Endodermal cell (in vitro differentiated cells): ENCODE measurements around the gene COQ5. TPM values are rescaled to one million over a fixed set of nuclear protein-coding genes. Genes with fewer than 3 reads are reported as not detected.
"Not testable (repeated sequence)": the region's sequence is repeated elsewhere in the genome, so short reads cannot be mapped to it uniquely, and the experiment has no call there.

Experiments
- DNase-seq: peaks from one replicate; pipeline ENCODE4 v3.0.0-alpha.2; 2017
- H3K27ac ChIP-seq: 2 replicates; pipeline ENCODE4 v1.5.1; 2013; ENCODE audit warnings: mild to moderate bottlenecking, low read depth, low read length, moderate library complexity
- H3K27me3 ChIP-seq: 2 replicates; pipeline ENCODE4 v1.6.1; 2013; ENCODE audit warnings: mild to moderate bottlenecking, low read length, moderate library complexity; ENCODE audit not compliant: insufficient read depth, control insufficient read depth, poor library complexity, severe bottlenecking
- H3K36me3 ChIP-seq: 2 replicates; pipeline ENCODE4 v1.7.0; 2013; ENCODE audit warnings: mild to moderate bottlenecking, low read length, moderate library complexity; ENCODE audit not compliant: control insufficient read depth, insufficient read depth
- H3K4me1 ChIP-seq: one replicate; pipeline ENCODE4 v1.7.0; 2013; ENCODE audit warnings: low read length; ENCODE audit not compliant: control insufficient read depth, insufficient read depth
- H3K4me3 ChIP-seq: 2 replicates; pipeline ENCODE4 v1.5.1; 2013; ENCODE audit warnings: mild to moderate bottlenecking, low read length, moderate library complexity
- H3K9ac ChIP-seq: 2 replicates; pipeline ENCODE4 v1.6.1; 2013; ENCODE audit warnings: mild to moderate bottlenecking, low read length, moderate library complexity; ENCODE audit not compliant: poor library complexity, severe bottlenecking; ENCODE audit errors: extremely low read depth
- H3K9me3 ChIP-seq: 2 replicates; pipeline ENCODE4 v1.6.1; 2013; ENCODE audit warnings: mild to moderate bottlenecking, low read length, moderate library complexity; ENCODE audit not compliant: control insufficient read depth
- H3K27ac Mint-ChIP-seq: 2 replicates; pipeline ENCODE4 v1.8.0; 2020; ENCODE audit warnings: mixed read lengths
- H3K27me3 Mint-ChIP-seq: 2 replicates; pipeline ENCODE4 v1.8.0; 2021; ENCODE audit warnings: mild to moderate bottlenecking, mixed read lengths; ENCODE audit not compliant: insufficient read depth
- H3K36me3 Mint-ChIP-seq: 2 replicates; pipeline ENCODE4 v1.8.0; 2020; ENCODE audit warnings: low read depth, mixed read lengths
- H3K4me1 Mint-ChIP-seq: 2 replicates; pipeline ENCODE4 v1.8.0; 2020; ENCODE audit warnings: mixed read lengths
- H3K4me3 Mint-ChIP-seq: 2 replicates; pipeline ENCODE4 v1.8.0; 2020; ENCODE audit warnings: mild to moderate bottlenecking, moderate library complexity, mixed read lengths
- H3K9me3 Mint-ChIP-seq: 2 replicates; pipeline ENCODE4 v1.8.0; 2020; ENCODE audit warnings: mild to moderate bottlenecking, mixed read lengths
- WGBS, 2 experiments: methylation state at CpG; one replicate each; pipeline versions ENCODE4 v1.1.5 to v1.1.7; 2013; ENCODE audit warnings: missing lambda C conversion rate in 2 of 2, mixed read lengths in 1 of 2; ENCODE audit not compliant: insufficient coverage in 1 of 2, insufficient read length in 1 of 2; 5-methylcytosine and 5-hydroxymethylcytosine counted together
- total RNA-seq, 2 donors: library from RNA; stranded (reverse); fragmentation: NEBNext Ultra II Directional in 1 of 2; extraction: Animal tissue kit (Norgen Biotek cat#: 25700) in 1 of 2; gene quantifications; 2 replicates in 1 of 2; 3 replicates in 1 of 2; pipeline ENCODE4 v1.2.1, GENCODE V29; 2021
- TF ChIP-seq, protein P1 (sequence below): fragments of 200-600 bp; sonication (generic); conservative IDR thresholded peaks from 2 replicates; pipeline ENCODE4 v1.5.0; 2021; ENCODE audit warnings: antibody characterized with exemption, mild to moderate bottlenecking

COQ5 gene
- total RNA-seq, 2 donors from 2014 or later = 35.5 to 55.1 TPM

DNA sequence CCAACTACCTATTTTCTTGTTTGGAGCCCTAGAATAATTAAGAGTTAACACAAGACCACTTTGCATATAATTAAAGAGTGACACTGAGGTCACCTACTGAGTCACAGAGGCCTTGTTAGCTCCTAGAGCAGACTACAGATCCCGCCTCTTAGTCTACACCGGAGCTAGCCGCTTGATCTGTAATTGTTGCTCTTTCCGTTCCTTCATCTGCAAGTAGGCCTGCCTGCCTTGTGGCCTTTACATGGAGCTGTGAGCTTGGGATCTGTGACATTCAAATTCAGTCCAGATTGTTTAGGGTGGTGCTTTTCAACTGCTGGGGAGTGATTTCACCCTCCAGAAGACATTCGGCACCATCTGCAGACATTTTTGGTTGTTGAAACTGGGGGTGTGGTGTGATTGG is 38.6 kb downstream of the COQ5 start:
- Histone ChIP-seq H3K9ac (no peak overlapping the region), H3K27me3 (no peaks in the 10 kb centered on the region), H3K4me3 (no peak overlapping the region), H3K4me1 (peaks cover 4% of the 10 kb centered on the region), H3K9me3 (no peaks in the 10 kb centered on the region), H3K27ac (no peak overlapping the region), H3K36me3 (no peaks in the 10 kb centered on the region)
- H3K36me3 Mint-ChIP-seq = peaks cover 7% of the 10 kb centered on the region
- H3K9me3 Mint-ChIP-seq = no peaks in the 10 kb centered on the region
- TF ChIP-seq, protein P1, sequence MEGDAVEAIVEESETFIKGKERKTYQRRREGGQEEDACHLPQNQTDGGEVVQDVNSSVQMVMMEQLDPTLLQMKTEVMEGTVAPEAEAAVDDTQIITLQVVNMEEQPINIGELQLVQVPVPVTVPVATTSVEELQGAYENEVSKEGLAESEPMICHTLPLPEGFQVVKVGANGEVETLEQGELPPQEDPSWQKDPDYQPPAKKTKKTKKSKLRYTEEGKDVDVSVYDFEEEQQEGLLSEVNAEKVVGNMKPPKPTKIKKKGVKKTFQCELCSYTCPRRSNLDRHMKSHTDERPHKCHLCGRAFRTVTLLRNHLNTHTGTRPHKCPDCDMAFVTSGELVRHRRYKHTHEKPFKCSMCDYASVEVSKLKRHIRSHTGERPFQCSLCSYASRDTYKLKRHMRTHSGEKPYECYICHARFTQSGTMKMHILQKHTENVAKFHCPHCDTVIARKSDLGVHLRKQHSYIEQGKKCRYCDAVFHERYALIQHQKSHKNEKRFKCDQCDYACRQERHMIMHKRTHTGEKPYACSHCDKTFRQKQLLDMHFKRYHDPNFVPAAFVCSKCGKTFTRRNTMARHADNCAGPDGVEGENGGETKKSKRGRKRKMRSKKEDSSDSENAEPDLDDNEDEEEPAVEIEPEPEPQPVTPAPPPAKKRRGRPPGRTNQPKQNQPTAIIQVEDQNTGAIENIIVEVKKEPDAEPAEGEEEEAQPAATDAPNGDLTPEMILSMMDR = no peak
- DNase-seq = no peak
- no peak overlapping the region for H3K4me3 Mint-ChIP-seq
- peak overlapping the region; percentile 56 for H3K27ac Mint-ChIP-seq
- peaks cover 8% of the 10 kb centered on the region for H3K4me1 Mint-ChIP-seq
- 88 to 100% methylated on average over 1 to 5 of the region's 5 CpGs for WGBS, 2 experiments
- no peaks in the 10 kb centered on the region for H3K27me3 Mint-ChIP-seq

DNA sequence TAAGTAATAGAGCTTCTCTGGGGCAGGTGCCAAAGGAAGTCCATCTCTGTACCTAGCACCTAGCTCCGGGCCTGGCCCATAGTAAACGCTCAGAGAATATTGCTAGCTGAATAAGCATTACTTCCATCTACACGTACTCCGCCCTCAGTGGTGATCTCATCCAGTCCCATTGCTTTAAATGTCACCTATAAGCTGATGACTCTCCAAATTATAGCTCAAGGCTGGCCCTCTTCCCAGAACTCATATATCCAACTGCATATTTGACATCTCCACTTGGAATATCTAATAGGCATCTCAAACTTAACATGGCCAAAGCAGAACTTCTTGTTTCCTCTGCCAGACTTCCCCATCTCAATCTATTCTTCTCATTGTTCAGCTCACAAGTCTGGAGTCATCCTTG is 39.9 kb downstream of the COQ5 start:
- H3K36me3 ChIP-seq = no peaks in the 10 kb centered on the region
- Mint-ChIP-seq H3K36me3 (peaks cover 7% of the 10 kb centered on the region), H3K4me1 (peaks cover 3% of the 10 kb centered on the region), H3K27ac (no peak overlapping the region), H3K4me3 (no peak overlapping the region), H3K9me3 (no peaks in the 10 kb centered on the region), H3K27me3 (no peaks in the 10 kb centered on the region)
- 82 to 92% methylated on average over 3 to 4 of the region's 4 CpGs for WGBS, 2 experiments
- no peak overlapping the region for H3K9ac ChIP-seq
- H3K27me3 ChIP-seq = no peaks in the 10 kb centered on the region
- DNase-seq = no peak
- H3K4me1 ChIP-seq = peaks cover 4% of the 10 kb centered on the region
- no peak overlapping the region for H3K4me3 ChIP-seq
- no peaks in the 10 kb centered on the region for H3K9me3 ChIP-seq
- TF ChIP-seq, protein P1 = no peak
- H3K27ac ChIP-seq = no peak overlapping the region

DNA sequence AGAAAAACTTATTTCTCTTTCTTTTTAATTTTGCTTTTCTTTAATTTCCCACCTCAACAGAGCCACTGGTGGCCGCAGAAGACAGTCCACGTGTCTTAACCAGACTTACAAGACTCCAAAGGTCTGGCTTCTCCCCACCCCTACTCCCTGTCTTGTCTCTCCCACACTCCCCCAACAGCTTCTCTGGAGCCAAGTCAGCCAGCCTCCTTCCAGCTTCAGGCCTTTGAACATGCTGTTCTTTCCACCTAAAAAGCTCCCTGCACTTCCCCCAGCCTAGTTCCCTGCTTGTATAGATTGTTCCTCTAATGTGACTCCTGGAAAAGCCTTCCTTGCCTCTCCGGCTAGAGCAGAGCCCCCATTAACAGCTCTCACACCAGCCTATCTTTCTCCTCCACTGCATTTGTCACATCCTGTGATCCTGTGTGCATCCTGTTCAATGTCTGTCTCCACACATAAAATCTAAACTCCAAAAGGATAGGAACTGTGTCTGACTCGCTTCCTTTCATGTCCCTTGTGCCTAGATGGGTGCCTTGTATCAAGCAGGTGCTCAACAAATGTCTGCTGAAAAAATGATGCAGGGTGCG is 40.8 kb downstream of the COQ5 start:
- Histone ChIP-seq H3K9ac (no peak overlapping the region), H3K4me3 (no peak overlapping the region), H3K9me3 (no peaks in the 10 kb centered on the region), H3K36me3 (no peaks in the 10 kb centered on the region), H3K27me3 (no peaks in the 10 kb centered on the region), H3K4me1 (peaks cover 7% of the 10 kb centered on the region), H3K27ac (no peak overlapping the region)
- peaks cover 11% of the 10 kb centered on the region for H3K4me1 Mint-ChIP-seq
- H3K27me3 Mint-ChIP-seq = no peaks in the 10 kb centered on the region
- TF ChIP-seq, protein P1 = no peak
- peak overlapping the region; percentile 5 for H3K27ac Mint-ChIP-seq
- H3K9me3 Mint-ChIP-seq = no peaks in the 10 kb centered on the region
- no peak overlapping the region for H3K4me3 Mint-ChIP-seq
- peaks cover 7% of the 10 kb centered on the region for H3K36me3 Mint-ChIP-seq
- no peak for DNase-seq
- WGBS, 2 experiments = 72 to 77% methylated on average over 5 of the region's 5 CpGs

DNA sequence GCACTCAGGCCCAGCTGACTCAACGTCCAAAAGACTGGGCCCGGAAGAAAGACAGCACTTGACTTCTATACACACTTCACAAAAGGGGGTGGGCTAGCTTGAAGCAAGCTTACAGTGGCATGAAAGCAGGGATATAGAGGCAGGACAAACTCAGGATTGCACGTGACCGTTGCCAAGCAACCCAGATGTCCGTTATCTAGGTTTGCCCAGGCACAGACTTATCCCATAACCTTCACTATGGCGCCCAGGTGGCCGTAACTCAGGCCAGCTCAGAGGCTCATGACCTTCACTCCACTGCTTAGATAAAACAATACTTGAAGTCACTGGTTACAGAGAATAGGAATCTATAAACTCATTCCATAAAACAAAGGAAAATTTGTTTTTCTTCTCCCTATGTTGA is 41.4 kb downstream of the COQ5 start:
- not testable (repeated sequence) for H3K27me3 Mint-ChIP-seq, H3K27ac ChIP-seq, H3K9ac ChIP-seq, H3K4me1 ChIP-seq, H3K4me3 Mint-ChIP-seq, H3K36me3 ChIP-seq, DNase-seq, H3K9me3 Mint-ChIP-seq, H3K4me3 ChIP-seq, H3K36me3 Mint-ChIP-seq, H3K27me3 ChIP-seq, H3K9me3 ChIP-seq
- Mint-ChIP-seq H3K4me1 (peaks cover 12% of the 10 kb centered on the region), H3K27ac (peak overlapping the region; percentile 40)
- WGBS, 2 experiments = 93 to 94% methylated on average over 3 to 7 of the region's 7 CpGs
